Erythroblast (primary cell): ENCODE results near the gene GCLC.

Source experiments
- GATA1 ChIP-seq: IDR thresholded peaks from 2 replicates; pipeline ENCODE4 v1.6.1; 2011; ENCODE audit warnings: low read depth, mild to moderate bottlenecking, control low read depth, low read length, moderate library complexity
- POLR2A ChIP-seq: IDR thresholded peaks from 2 replicates; pipeline ENCODE4 v1.6.1; 2011; ENCODE audit warnings: mild to moderate bottlenecking, low read length

DNA sequence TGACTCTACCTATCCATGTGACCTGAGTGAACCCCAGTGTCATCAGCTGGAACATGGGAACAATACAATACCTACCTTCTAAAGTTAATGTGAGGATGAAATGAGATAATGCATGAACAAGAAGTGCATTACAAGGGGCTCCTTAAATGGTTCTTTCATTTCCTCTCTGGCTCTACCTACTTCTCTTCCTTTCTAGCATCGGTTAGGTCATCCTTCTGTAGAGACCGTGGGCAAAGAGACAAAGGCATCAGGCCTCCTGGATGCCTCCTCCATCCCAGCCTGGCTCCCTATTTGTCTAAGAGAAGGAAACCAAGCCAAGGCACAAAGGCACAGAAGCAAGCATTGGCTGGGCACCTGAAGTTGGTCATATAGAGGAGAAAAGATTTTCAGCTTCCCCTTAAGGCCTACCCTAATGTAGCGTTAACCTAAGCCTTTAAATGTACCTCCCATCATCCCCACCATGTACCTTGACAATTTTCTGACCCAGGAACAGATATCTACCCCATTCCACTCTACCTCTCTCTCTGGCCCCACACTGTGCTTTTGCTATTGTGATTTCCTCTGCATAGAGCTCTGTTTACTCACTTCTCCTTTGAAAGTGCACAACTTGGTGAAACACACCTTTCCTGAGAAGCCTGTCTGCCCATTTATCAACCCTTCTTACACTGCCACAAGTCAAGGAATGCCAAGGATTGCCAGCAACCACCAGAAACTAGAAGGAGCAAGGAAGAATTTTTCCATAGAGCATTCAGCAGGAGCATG, 86.6 kb downstream of the GCLC start:
- TF ChIP-seq POLR2A (no peak), GATA1 (no peak)
